Measurements from ENCODE around the gene PPP1R18. TPM values are rescaled to one million over a fixed set of nuclear protein-coding genes. Genes with fewer than 3 reads are reported as not detected.

Gene PPP1R18
- total and polyA plus RNA-seq, 11 donors = 11.9 to 77.2 (median 19.4) TPM

DNA sequence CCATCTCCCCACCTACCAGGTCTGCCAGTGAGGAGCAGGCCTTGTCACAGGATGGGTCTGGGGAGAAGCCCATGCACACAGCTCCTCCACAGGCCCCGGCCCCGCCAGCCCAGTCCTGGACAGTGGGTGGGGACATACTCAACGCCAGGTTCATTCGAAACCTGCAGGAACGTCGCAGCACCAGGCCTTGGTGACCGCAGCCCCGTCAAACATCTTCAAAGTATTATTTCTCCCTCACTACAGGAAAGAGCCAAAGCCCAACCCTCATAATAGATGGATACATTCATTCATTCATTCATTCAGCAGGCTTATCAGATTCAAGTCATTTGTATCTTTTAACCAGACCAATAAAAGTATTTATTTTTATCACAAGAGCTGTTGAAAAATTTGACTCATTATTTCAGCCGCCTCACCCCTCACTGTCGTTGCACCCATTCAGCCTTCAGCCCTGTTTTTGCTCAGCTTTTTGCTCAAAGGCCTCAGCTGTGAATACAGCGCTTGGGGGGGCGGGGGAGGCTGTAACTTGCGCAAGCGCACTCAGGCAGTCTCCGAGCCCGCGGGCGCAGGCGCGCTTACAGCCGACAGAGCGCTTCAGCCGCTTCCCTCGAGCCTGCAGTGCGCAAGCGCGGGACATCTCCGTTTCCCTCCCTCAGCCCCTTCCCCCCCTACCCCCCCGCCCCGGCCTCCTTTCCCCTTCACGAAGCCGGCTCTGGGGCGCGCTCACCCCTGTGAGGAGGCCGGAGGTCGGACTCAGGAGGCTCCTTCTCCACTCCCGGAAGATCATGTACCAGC lies 39.8 kb downstream of the PPP1R18 start, which contains the start of gene C6orf136:
TSS of gene C6orf136 (plus strand) at position 684 of the 792 bp plus-strand sequence. CDS start at position 783, 99 bp downstream.
- peak within 1 kb of the TSS; percentile 69 to 100 (median 90) for H3K4me3 ChIP-seq
- WGBS, 4 donors = 7 to 16% (median 13%) methylated on average over 22 to 37 of the region's 37 CpGs
- peaks cover 0 to 33% (median 13%) of the 10 kb centered on the region in 12 donors for H3K4me1 ChIP-seq
- TF ChIP-seq, protein P1, sequence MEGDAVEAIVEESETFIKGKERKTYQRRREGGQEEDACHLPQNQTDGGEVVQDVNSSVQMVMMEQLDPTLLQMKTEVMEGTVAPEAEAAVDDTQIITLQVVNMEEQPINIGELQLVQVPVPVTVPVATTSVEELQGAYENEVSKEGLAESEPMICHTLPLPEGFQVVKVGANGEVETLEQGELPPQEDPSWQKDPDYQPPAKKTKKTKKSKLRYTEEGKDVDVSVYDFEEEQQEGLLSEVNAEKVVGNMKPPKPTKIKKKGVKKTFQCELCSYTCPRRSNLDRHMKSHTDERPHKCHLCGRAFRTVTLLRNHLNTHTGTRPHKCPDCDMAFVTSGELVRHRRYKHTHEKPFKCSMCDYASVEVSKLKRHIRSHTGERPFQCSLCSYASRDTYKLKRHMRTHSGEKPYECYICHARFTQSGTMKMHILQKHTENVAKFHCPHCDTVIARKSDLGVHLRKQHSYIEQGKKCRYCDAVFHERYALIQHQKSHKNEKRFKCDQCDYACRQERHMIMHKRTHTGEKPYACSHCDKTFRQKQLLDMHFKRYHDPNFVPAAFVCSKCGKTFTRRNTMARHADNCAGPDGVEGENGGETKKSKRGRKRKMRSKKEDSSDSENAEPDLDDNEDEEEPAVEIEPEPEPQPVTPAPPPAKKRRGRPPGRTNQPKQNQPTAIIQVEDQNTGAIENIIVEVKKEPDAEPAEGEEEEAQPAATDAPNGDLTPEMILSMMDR (IDR thresholded peaks at IDR 0.05) = no peak
- TF ChIP-seq POLR2A (IDR thresholded peaks at IDR 0.05) = peak in 1 of 2 donors; percentile 20
- H3K27ac ChIP-seq = peak within 1 kb of the TSS; percentile 90 to 99 (median 96)
- H3K36me3 ChIP-seq = peaks cover 0 to 56% (median 29%) of the 10 kb centered on the region in 9 donors
- intact Hi-C loops (cut with DNase I) = no loop called here
- H3K9me3 ChIP-seq = no peaks in the 10 kb centered on the region
- ATAC-seq (peak; percentile 89 to 95 (median 90)), DNase-seq (peak; percentile 91 to 97 (median 95))
- H3K27me3 ChIP-seq = no peaks in the 10 kb centered on the region

DNA sequence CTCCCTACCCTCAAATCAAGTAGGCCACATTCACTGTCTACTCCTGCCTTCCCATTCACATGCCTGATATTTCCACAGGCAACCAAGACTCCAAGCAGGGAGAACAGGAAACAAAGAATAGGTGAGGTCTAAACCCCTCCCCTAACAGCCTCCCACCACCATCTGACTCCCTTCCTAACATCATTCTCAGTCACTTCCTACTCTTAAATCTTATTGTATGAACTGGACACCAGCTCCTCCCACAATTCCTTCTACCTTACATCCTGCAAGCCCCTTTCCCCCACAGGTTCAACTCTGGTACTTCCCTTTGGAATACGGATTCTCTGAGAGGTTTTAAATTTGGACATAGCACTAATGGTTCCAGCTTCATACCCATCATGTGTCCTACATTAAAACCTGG lies 40.5 kb downstream of the PPP1R18 start:
- H3K36me3 ChIP-seq = peaks cover 0 to 56% (median 28%) of the 10 kb centered on the region in 9 donors
- no peaks in the 10 kb centered on the region for H3K9me3 ChIP-seq
- no peak overlapping the region for H3K4me3 ChIP-seq
- H3K27ac ChIP-seq = peak overlapping the region in 2 of 12 donors; percentile 94 to 96
- no peak for TF ChIP-seq POLR2A (IDR thresholded peaks at IDR 0.05)
- H3K4me1 ChIP-seq = peaks cover 0 to 33% (median 13%) of the 10 kb centered on the region in 12 donors
- H3K27me3 ChIP-seq = no peaks in the 10 kb centered on the region
- intact Hi-C loops (cut with DNase I) = no loop called here
- ATAC-seq (no peak), DNase-seq (no peak)
- 57 to 74% (median 71%) methylated on average over 1 of the region's 1 CpG for WGBS, 4 donors

DNA sequence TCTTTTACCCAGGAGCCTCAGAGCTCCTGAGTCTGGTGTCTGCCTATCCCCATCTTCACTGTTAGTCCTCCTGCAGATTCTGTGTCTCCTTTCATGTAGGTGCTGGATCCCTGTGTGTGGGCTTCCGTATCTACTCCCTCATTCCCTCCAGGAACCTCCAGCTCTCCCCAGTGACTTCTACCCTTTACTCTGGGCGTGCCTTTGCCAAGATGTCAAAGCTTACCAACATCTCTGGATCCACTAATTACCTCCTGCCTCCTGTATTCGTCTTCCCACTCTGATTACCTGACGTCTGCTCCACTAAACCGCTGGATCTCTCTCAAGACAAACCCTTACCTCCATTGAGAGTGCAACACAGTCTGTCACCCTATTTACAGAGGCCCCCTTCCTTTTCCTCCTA lies 41.7 kb downstream of the PPP1R18 start:
- peaks cover 0 to 33% (median 13%) of the 10 kb centered on the region in 12 donors for H3K4me1 ChIP-seq
- 83 to 91% (median 84%) methylated on average over 5 of the region's 5 CpGs for WGBS, 4 donors
- ATAC-seq = no peak
- H3K9me3 ChIP-seq = no peaks in the 10 kb centered on the region
- H3K27ac ChIP-seq = no peak overlapping the region
- intact Hi-C loops (cut with DNase I) = no loop called here
- H3K27me3 ChIP-seq = no peaks in the 10 kb centered on the region
- H3K36me3 ChIP-seq = peaks cover 0 to 55% (median 34%) of the 10 kb centered on the region in 9 donors
- TF ChIP-seq, protein P1 (IDR thresholded peaks at IDR 0.05) = no peak
- TF ChIP-seq POLR2A (IDR thresholded peaks at IDR 0.05) = no peak
- H3K4me3 ChIP-seq = no peak overlapping the region
- no peak for DNase-seq

DNA sequence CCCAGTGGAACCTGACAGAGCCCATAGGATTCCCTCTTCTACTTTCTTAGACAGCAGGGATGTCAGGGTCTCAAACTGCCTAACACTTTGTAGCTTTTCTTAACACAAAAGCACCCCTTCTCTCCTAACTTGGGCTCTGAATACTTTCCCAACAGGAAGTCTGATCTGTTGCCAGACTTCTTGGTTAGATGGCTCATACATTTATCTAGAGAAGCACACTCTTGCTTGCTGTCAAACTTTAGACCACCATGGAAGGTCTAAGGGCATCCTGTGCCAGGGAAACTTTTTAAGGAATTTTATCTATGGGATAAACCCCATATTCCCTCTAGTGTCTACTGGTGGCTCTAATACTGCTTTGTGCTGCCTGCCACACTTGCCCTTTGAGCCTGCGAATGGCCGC lies 42.8 kb downstream of the PPP1R18 start:
- H3K4me3 ChIP-seq = no peak overlapping the region
- ATAC-seq (no peak), DNase-seq (no peak)
- peaks cover 0 to 30% (median 13%) of the 10 kb centered on the region in 12 donors for H3K4me1 ChIP-seq
- intact Hi-C loops (cut with DNase I) = no loop called here
- TF ChIP-seq, protein P1 (IDR thresholded peaks at IDR 0.05) = no peak
- no peak for TF ChIP-seq POLR2A (IDR thresholded peaks at IDR 0.05)
- H3K9me3 ChIP-seq = no peaks in the 10 kb centered on the region
- H3K27me3 ChIP-seq = no peaks in the 10 kb centered on the region
- peak overlapping the region in 1 of 12 donors; percentile 8 for H3K27ac ChIP-seq
- 96 to 100% (median 99%) methylated on average over 1 to 2 of the region's 2 CpGs for WGBS, 4 donors
- peaks cover 0 to 56% (median 36%) of the 10 kb centered on the region in 9 donors for H3K36me3 ChIP-seq
